Measurements from ENCODE around the gene PPP2R1B.
"Not testable (repeated sequence)": the region's sequence is repeated elsewhere in the genome, so short reads cannot be mapped to it uniquely, and the experiment has no call there.

PPP2R1B gene

DNA sequence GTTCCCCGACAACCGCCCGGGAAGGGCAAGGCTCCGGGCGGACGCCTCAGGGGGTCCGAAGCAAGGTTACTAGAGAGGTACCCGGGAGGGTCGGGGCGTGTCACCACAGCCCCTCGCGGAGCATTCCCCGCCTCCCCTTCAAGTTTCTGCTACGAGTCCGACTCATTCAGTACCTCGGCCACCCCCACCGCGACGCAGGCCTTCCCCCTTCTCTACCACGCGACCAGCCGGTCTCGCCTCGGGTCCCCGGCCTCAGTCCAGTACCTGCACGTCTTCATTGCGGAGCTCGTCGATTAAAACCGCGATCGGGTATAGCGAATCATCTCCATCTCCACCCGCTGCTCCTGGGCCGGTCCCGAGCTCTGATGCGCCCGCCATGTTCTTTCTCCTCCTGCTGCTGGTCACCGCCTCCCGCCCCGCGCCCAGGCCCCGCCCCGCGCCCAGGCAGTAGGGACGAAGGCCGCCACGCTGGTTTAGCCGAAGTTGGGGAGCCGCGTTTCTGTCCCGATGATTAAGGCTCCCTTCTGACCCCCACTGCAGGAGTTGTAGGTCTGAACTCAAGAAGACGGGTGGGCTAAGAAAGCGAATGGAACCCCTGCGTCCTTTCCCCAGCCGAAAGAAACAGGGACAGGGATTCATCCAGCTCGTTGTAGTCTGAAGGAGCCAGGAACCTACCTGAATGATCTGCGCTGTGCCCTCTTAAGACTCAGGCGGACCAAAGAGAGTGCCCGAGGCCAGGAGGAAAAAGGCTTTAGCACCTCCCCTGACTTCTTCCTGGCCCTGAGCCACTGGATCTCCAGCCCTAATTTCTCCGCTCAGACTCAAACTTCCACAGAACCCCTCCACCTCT is at the start of gene PPP2R1B:
Gene PPP2R1B, minus strand, starts transcription at position 406 of the 850 bp plus-strand sequence. Its CDS starts 28 bp downstream, at position 378.
- peak; percentile 42 to 60 for DNase-seq (ENCODE audit: low read depth in 2 of 2)

- DNase-seq (ENCODE audit: low read depth in 2 of 2) = no peak
Measured at GRCh38 chr11:111815489-111815888, 49.3 kb upstream of the PPP2R1B start.

- DNase-seq (ENCODE audit: low read depth in 2 of 2) = no peak
Measured at GRCh38 chr11:111814557-111815320, 48.5 kb upstream of the PPP2R1B start.

DNA sequence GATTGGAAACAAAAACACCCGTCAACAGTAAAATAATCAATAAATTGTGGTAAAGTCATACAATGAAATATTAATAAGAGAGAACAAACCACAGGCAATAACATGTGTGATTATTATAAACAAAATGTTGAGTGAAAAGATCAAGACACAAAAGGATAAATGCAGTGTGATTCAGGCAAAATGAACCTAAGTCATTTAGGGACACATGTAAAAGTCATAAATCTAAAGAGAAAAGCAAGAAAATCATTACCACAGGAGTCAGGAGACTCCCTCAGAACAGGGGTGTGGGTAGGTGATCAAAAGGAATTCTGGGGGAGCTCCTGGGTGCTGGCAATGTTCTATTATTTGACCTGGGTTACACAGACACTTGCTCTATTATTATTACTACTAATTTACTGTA is 47.9 kb upstream of the PPP2R1B start:
- no peak for DNase-seq (ENCODE audit: low read depth in 2 of 2)

DNA sequence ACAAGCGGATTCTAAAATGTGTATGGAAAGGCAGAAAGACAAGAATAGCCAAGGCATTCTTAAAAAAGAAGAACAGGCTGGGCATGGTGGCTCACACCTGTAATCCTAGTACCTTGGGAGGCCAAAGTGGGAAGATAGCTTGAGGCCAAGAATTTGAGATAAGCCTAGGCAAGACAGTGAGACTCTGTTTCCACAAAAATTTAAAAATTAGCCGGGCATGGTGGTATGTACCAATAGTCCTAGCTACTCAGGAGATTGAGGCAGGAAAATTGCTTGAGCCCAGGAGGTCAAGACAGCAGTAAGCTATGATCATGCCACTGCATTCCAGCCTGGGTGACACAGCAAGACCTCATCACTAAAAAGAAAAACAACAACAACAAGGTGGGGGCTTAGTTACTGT is 46.0 kb upstream of the PPP2R1B start:
- DNase-seq (ENCODE audit: low read depth in 2 of 2) = no peak

- no peak for DNase-seq (ENCODE audit: low read depth in 2 of 2)
Measured at GRCh38 chr11:111811445-111811844, 45.3 kb upstream of the PPP2R1B start.

GRCh38 chr11:111808834-111809233 is 42.6 kb upstream of the PPP2R1B start:
- no peak for DNase-seq (ENCODE audit: low read depth in 2 of 2)

DNA sequence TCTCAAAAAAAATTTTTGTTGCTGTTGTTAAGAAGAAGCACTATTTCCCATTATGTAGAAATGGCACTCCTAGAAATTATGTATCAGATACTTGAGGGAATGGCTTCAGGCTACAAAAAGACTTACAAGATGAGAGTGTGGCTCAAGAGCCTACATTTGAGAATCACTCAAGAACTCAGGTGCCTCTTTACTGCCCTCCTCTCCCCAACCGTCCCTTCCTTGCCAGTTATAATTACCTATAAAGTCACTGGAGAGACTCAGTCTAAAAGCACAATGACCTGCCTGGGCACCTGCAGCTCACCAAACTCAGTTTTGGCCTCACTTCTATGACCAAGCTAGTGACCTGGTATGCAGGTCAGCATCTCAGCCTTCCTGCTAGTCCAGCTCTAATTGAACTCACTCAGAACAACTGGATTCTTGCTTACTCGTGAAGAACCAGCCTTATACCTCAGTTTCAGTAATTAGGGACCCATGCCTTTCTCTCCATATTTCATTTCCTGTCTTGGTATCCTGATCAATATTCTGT is 41.9 kb upstream of the PPP2R1B start:
- no peak for DNase-seq (ENCODE audit: low read depth in 2 of 2)

DNA sequence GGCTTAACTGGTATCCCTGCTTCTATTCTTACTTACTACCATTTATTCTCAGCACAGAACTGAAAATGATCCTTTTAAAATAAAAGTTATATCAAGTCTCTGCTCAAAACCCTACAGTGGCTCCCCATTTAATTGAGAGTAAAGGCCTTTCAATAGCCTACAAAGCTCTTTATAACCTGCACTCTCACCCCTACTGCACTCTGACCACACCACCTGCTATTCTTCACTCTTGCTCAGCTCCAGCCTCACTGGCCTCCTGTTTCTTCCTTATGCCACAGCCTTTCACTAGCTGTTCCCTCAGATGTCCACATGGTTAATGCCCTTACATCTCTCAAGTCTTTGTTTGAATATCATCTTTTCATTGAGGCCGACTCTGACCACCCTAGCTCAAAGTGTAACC is 40.9 kb upstream of the PPP2R1B start:
- DNase-seq (ENCODE audit: low read depth in 2 of 2) = no peak

DNA sequence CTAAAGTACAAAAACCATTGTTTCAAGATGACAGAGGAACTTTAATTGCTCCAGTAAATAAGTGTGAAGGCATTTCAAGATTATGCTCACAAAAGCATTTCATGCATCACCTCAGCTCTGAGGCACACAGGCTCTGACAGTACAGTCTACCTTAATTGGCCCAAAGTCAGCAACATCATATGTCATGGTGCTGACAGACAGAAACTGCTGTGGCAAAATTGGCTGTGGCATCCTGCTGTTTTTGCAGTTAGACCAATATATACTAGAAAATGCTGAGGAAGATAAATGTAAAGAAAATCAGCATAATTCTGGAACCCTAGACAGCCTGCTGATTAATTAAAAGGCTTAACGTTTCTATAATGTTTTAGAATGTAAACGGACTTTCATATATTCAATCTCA is 34.9 kb upstream of the PPP2R1B start:
- DNase-seq (ENCODE audit: low read depth in 2 of 2) = no peak

GRCh38 chr11:111798279-111798678 is 32.1 kb upstream of the PPP2R1B start:
- no peak for DNase-seq (ENCODE audit: low read depth in 2 of 2)

DNA sequence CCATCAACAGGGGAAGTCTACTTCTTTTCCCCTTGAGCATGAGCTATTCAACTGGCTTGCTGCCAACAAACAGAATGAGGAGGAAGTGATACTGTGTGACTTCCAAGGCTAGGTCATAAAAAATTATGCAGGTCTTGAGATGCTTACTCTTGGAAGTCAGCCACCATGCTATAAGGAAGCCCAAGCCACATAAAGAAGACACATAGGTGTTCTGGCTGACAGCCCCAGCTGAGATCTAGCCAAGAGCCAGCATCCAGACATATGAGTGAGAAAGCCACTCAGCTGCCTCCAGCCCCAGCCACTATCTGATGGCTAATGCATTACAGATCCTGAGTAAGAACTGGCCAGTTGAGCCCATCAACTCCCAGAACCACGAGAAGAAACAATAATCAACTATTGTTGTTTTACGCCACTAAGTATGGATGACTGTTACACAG is 31.0 kb upstream of the PPP2R1B start:
- DNase-seq (ENCODE audit: low read depth in 2 of 2) = no peak

GRCh38 chr11:111796696-111797095 is 30.5 kb upstream of the PPP2R1B start:
- DNase-seq (ENCODE audit: low read depth in 2 of 2) = no peak

DNA sequence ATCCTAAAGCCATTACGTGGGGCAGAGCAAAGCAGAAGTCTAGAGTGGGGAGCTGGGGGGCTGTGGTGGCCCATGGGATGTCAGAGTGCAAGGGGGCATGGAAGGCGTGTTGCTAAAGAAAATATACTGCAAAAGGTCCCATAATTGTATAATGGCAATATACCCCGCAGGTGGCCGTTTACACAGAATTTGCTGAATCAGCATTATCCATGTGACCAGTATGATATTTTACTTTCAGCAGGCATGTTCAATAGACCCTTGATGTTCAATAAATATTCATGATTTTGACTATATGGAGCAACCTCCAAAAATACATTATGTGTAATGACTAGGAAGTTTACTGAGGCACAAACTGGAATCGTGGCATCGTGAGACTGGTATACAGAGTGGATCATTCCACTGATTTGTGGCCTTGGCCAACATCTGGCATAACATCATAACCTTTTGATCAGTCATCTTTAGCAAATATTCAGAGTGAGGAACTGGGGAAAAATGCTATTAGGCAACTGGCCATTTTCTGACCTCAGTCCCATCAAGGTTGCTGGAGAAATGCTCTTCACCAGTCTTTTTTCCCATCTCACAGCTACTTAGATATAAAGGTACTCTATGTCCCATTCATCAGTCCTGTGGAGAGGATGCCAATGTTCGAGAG is 29.3 kb upstream of the PPP2R1B start:
- DNase-seq (ENCODE audit: low read depth in 2 of 2) = no peak

DNA sequence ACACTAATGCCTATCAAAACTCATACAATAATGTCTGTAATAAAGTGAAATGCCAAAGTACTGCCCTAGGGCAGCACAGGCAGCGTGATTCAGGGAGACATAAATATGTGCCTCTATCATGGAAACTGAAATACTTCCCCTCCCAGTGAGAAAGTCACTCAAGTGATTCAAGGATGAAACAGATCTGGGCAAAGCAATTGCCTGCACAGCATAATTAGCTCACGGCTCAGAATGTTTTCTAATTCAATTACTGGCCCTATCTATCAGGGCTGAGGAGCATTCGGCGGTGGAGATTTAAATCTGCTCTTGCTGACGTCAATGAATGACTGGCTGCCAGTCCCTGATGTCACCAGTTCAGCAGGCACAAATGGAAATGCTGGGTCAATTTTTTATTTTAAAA is 27.7 kb upstream of the PPP2R1B start:
- DNase-seq (ENCODE audit: low read depth in 2 of 2) = no peak

- no peak for DNase-seq (ENCODE audit: low read depth in 2 of 2)
Measured at GRCh38 chr11:111792955-111793500, 26.8 kb upstream of the PPP2R1B start.

DNA sequence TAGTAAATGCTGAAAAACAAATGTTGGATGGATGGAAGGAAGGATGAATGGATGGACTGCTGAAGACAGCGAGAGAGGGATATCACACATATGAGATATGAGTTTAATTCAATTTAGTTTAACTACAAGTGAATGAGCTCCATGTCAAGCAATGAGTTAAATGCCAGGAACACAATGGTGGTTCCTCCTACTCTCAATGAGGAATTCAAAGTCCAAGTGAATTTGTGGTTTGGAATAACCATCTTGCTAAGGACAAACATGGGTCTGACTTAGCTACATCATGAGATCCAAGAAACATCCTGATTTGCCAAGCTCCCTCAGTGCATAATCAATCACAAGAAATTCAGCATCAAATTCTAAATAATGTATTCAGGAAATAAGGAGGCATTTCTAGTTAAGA is 26.1 kb upstream of the PPP2R1B start:
- no peak for DNase-seq (ENCODE audit: low read depth in 2 of 2)

DNA sequence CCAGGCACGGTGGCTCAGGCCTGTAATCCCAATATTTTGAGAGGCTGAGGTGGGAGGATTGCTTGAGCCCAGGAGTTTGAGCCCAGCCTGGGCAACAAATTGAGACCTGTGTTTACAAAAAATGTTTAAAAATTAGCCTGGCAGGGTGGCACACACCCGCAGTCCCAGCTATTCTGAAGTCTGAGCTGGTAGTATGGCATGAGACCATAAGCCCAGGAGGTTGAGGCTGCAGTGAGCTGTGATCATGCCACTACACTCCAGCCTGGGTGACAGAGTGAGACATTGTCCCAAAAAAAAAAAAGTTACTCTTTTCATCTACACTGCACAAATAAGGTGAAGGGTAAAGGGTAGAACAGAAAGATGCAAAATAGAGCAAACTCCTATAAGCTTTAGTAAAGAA is 22.3 kb upstream of the PPP2R1B start:
- no peak for DNase-seq (ENCODE audit: low read depth in 2 of 2)

GRCh38 chr11:111788051-111788450 is 21.9 kb upstream of the PPP2R1B start:
- DNase-seq (ENCODE audit: low read depth in 2 of 2) = no peak

GRCh38 chr11:111785886-111786412 is 19.8 kb upstream of the PPP2R1B start:
- no peak for DNase-seq (ENCODE audit: low read depth in 2 of 2)

DNA sequence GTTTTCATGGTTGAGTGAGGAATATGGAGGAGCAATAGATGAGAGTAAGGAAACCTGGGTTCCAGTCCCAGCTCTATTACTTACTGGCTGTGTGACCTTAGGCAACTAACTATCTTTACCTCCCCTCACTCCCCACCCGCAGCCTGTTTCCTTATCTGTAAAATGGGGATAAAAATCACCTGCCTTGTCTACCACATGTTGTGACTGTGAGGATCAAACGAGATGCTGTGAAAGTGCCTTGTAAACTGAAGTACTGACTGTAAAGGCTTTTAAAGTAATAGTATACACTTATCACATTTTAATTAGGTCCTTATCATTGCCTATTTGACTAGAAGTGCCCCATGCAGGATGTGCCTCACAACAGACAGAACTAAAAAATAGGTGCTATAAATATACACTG is 18.9 kb upstream of the PPP2R1B start:
- no peak for DNase-seq (ENCODE audit: low read depth in 2 of 2)

- DNase-seq (ENCODE audit: low read depth in 2 of 2) = not testable (repeated sequence)
Measured at GRCh38 chr11:111784311-111784710, 18.1 kb upstream of the PPP2R1B start.
